NCI-H1048 (cell line): Measurements from ENCODE around the gene SERHL2.
"Not testable (repeated sequence)": the region's sequence is repeated elsewhere in the genome, so short reads cannot be mapped to it uniquely, and the experiment has no call there.

Experiments
- DNase-seq: peaks from one replicate; lab custom pipeline; 2025; lab: John Stamatoyannopoulos, UW

The SERHL2 gene

DNA sequence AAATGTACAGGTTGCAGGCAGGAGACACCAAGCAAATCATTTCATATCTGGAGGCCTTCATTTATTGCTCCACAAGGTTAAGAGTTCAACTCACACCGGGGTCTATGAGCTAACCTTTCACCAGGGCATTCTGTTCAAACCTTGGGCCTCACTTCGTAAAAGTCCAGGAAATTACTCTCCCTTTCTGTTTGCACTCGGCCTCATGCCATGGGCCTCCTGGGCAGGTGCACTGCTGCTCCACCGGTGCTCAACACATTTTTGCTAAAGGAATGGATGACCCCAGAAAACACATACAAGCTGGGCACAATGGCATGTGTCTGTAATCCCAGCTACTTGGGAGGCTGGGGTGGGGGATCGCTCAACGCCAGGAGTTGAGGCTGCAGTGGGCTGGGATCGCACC is 17.6 kb upstream of the SERHL2 start:
- DNase-seq, result no peak

DNA sequence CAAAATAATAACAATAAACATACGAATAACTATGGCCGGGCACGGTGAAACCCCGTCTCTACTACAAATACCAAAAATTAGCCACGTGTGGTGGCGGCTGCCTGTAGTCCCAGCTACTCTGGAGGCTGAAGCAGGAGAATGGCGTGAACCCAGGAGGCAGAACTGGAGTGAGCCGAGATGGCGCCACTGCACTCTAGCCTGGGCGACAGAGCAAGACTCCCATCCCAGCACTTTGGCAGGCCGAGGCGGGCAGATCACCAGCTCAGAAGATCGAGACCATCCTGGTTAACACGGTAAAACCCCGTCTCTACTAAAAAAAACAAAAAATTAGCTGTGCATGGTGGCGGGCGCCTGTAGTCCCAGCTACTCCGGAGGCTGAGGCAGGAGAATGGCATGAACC is 17.1 kb upstream of the SERHL2 start:
- DNase-seq, result not testable (repeated sequence)

DNA sequence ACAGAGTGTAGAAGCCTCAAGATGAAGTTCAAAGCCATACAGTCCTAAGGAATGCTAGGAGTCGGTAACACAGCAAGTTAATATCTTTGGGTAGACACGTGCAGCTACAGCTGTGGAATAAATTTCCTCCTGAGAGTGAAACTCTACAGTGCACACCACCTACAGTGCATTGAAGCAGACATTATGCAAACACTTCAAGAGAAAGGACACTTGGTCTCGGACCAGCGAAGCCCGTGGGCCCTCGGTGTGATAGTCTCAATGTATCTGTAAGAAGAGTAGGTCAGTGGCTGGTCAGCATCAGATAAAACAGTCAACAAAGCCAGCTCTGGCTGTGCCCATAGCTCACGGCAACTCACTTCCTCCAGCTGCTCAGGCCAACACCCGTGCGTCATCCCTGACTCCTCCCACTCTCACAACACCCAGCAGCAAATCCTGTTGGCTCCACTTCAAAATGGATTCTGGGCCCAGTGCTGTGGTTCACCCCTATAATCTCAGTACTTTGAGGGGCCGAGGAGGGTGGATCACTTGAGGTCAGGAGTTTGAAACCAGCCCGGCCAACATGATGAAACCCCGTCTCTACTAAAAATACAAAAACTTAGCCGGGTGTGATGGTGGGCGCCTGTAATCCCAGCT is 16.4 kb upstream of the SERHL2 start:
- not testable (repeated sequence) for DNase-seq

DNA sequence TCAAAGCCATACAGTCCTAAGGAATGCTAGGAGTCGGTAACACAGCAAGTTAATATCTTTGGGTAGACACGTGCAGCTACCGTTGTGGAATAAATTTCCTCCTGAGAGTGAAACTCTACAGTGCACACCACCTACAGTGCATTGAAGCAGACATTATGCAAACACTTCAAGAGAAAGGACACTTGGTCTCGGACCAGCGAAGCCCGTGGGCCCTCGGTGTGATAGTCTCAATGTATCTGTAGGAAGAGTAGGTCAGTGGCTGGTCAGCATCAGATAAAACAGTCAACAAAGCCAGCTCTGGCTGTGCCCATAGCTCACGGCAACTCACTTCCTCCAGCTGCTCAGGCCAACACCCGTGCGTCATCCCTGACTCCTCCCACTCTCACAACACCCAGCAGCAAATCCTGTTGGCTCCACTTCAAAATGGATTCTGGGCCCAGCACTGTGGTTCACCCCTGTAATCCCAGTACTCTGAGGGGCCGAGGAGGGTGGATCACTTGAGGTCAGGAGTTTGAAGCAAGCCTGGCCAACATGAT is 14.5 kb upstream of the SERHL2 start:
- not testable (repeated sequence) for DNase-seq

DNA sequence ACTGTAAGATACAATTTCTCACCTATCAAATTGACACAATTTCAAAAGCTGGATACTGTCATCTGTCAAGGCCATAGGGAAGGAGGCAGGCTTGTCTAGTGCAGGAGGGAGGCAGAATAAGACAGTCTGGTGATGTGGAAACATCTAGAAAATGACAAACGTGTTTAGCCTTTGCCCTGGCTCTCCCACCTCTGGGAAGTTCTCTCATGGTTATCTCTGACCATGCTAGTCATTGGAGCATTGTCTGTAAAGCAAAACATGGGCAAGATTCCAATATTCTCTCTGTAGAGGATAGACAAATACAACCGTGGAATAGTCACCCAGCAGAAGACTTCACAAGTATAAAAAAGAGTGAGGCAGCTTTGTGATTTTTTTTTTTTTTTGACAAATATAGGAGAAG is 9.1 kb upstream of the SERHL2 start:
- DNase-seq, result no peak

DNA sequence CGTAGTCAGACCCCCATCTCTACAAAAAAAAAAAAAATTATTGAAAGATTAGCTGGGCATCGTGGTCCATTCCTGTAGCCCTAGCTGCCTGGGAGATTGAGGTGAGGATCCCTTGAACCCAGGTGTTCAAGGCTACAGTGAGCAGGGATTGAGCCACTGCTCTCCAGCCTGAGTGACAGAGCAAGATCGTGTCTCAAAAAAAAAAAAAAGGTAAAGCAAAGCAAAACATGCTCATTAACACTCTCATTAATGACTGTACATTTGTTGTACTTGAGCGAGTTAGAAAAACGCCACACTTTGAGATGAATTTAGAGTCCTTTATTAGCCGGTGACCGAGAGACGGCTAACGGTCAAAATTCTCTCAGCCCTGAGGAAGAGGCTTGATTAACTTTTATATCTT is 6.2 kb upstream of the SERHL2 start:
- DNase-seq, result no peak

DNA sequence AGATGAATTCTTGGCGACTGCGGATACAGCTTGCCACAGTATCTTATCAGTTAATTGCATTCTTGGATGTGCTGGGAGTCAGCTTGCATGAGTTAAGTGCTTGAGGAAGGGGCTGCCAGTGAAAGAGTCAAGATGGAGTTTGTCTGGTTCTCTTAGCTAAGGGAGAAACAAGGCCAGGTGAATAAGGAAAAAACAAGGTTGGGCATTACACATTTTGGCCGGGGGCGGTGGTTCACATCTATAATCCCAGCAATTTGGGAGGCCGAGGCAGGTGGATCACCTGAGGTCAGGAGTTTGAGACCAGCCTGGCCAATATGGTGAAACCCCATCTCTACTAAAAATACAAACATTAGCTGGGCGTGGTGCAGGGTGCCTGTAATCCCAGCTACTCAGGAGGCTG is 5.6 kb upstream of the SERHL2 start:
- not testable (repeated sequence) for DNase-seq

DNA sequence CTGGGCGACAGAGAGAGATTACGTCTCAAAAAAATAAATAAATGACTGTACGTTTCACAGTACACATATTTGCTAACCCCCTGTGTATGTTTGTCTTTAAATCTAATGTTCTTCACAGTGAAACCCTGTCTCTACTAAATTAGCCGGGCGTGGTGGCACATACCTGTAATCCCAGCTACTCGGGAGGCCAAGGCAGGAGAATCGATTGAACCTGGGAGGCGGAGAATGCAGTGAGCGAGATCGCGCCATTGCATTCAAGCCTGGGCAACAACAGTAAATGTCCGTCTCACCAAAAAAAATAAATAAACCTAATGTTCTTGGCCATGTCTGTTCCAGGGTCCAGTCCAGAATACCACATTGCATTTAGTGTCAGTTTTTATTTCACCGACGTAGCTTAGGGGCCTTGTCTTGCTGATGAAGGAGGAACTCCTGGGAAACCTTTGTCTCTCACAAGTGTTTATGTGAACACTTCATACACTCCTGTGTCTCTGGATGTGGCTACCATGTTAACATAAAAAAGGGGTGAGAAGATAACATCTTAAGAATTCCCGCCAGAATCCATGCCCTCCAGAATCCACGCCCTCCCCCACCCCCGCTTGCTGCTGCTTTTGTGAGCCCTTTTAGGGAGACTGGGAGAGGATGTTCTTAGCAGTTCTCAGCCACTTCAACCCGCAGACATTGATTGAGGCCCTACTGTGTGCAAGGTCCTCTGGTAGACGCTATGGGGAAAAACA is 5.0 kb upstream of the SERHL2 start:
- no peak for DNase-seq

DNA sequence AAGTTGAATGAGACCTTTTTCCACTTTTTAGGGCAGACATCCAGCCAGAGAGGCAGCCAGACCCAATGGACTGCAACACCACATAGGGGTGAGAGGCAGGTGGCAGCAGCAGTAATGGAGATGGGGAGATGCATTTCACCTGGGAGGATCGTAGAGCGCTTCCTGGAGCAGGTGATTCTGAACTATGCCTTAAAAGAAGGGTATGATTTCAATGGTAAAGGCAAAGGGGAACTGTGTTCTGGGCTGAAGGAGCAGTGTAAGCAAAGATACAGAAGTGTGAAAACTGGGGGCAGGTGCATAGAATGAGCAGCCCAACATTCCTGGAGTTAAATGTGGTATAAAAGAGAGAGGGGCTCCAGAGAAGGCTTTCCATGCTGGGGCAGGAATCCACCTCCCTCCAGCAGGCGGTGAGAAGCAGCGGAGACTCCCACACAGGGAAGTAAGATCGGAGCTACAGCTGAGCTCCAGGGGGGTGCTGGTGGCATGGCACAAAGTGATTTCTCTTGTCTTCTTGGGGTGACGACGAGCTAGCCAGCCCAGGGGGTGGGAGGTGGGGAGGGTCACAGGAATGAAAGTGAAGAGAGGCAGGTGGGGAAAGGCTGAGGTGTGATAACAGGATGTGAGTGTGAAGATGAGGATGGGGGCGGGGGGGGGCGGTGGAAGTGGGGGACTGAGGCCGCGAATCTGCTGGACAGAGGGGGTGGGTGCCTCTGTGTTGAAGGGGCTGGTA is 4.3 kb upstream of the SERHL2 start:
- DNase-seq, result no peak

DNA sequence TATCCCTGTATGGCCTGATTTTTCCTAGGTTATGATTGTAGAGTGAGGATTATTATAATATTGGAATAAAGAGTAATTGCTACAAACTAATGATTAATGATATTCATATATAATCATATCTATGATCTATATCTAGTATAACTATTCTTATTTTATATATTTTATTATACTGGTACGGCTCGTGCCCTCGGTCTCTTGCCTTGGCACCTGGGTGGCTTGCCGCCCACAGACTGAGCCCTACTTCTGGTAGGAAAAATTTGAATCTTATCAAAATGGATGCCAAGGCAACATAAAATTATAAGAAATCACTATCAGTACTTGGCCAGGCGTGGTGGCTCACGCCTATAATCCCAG is 1.5 kb upstream of the SERHL2 start:
- DNase-seq, result not testable (repeated sequence)

DNA sequence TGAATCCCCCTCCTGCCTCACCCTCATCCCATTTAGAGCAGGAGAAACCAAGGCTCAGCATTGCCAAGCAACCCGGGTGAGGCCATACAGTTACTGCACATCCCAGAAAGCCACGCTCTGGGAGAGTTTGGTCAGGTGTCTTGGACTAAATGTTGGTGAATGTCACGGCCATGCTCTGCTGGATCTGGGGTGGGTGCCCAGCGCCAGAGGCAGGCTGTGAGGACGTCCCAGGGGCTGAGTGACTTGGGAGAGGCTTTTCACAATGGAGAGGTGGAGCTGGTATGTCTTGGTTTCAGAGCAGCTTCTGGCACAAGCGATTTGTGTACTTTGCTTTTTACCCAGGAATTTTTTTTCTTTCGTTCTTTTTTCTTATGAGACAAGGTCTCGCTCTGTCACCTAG is 6.6 kb downstream of the SERHL2 start:
- no peak for DNase-seq

DNA sequence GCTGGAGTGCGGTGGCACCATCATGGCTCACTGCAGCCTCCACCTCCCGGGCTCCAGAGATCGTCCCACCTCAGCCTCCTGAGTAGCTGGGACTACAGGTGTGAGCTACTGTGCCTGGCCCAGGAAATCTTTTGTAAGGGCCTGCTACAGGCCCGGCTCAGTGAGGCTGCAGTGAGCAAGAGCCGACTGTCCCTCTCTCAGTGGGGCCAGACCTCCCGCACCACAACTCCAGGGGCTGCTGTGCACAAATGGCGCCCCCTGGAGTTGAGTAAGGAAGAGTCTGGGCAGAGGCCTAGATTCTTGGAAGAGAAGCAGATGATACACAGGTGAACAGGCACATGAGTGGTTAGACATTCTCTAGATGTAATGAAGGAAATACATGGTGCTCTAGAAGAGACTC is 7.0 kb downstream of the SERHL2 start:
- DNase-seq, result no peak

DNA sequence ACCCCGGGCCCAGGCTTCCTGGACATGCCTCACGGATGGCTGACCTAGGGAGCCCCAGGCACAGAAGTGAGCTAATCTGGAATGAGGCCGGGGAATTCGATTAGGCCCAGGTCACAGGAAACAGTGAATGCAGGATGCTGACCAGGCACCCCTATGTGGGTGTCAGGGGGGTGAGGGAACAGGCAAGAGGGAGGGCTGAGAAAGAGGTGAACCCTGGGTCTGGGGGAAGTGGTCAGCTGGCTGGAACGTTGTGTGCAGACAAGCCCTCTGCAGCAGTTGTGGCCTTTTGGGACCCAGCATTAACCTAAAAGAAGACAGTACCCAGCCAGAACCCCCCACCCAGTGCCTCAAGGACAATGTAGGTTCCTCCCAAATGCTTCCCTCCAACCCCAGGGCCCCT is 8.1 kb downstream of the SERHL2 start:
- DNase-seq, result no peak

DNA sequence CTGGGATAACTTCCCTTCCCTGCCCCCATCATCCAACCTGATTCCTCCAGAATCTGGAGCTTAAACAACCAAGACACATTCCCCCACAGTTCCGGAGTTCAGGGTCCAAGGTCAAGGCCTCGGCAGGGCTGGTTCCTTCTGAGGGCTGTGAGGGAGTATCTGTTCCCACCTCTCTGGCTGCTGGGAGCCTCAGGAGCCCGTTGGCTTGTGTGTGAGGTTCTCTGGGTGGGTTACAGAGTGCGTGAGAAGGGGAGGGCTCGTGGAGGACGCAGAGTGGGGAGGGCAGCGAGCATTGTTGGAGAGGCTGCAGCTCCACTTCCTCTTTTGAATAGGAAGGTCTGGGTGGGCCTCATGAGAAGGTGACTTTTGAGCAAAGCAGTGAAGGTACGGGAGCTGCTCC is 8.5 kb downstream of the SERHL2 start:
- DNase-seq, result no peak

DNA sequence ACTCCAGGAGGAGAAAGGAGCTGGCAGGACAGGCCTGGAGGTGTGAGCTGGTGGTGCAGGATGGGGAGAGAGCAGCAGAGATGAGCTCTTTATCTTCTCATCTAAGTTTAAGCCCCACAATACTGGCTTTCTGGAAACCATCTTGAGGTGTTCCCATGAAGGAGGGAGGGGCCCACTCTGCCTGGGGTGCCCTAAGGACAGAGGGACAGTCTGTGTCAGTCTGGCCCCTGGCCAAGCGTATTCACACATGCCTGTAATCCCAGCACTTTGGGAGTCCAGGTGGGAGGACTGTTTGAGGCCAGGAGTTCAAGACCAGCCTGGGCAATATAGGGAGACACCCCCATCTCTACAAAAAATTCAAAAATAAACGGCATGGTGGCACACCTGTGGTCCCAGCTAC is 8.9 kb downstream of the SERHL2 start:
- no peak for DNase-seq

DNA sequence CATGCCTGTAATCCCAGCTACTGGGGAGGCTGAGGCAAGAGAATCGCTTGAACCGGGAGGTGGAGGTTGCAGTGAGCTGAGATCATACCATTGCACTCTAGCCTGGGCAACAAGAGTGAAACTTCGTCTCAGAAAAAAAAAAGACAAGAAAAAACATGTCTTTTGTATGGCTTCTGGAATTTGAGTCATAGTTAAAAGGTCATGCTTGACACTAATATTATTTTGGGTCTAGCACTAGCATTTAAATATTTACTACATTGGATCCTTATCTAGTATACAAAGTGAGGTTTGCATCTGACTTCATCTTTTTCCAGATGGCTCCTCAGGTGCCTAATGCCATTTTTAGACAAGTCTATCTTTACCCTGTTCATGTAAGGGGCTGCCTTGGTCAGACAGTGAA is 10.2 kb downstream of the SERHL2 start:
- DNase-seq, result not testable (repeated sequence)

DNA sequence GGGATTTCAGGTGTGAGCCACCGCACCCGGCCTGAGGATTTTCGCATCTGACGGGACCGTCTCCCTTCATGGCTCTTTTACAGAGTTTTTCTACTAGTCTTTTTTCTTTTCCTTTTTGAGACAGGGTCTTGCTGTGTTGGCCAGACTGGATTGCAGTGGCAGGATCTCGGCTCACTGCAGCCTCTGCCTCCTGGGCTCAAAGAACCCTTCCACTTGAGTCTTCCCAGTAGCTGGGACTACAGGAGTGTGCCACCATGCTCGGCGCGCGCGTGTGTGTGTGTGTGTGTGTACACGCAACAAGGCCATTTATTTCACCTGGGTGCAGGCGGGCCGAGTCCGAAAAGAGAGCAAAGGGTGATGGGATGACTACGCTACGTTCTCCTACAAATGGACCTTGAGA is 10.9 kb downstream of the SERHL2 start:
- no peak for DNase-seq

DNA sequence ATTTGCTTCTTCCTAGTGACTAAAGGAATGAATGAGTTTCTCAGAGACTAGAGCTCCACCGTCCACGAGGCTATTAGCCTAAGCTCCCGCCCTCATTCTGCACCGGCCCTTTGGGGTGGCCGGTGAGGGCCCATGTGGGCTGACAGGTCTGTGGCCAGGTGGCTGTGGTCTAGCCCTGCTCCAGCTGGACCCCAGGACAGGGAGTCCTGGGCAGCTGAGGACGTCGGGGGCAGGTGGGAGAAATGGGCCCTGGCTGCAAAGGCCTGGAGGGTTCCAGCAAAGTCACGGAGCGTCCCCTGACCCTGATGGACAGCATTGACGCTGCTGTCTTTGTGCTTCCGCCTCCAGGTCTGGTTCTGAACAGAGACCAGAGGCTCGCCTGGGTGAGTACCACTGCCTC is 12.2 kb downstream of the SERHL2 start:
- DNase-seq, result no peak

DNA sequence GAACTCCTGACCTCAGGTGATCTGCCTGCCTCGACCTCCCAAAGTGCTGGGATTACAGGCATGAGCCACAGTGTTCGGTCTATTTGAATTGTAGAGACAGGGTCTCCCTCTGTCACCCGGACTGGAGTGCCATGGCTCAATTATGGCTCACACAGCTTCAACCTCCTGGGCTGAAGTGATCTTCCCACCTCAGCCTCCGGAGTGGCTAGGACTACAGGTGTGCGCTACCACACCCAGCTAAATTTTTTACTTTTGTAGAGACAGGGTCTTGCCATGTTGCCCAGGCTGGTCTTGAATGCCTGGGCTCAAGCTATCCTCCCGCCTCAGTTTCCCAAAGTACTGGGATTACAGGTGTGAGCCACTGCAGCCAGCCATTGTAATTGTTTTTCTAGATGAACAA is 14.2 kb downstream of the SERHL2 start:
- DNase-seq, result not testable (repeated sequence)

DNA sequence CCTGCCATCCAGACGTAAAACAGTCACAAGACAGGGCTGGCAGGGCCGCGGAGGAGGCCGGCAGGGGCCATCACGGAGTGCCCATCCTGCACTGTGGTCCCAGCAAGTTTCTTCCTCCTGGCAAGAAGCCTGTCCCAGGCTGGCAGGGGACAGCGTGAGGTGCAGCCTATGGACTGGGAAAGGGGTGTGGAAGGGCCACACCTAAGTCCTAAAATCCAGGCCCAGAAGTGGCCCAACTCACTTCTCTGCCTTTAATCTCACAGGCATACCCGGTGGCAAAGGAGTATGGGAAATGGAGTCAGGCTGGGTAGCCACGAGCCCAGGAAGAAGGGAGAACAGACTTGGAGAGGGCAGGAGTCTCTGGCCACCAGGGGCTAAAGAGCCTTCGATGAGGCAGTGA is 16.8 kb downstream of the SERHL2 start:
- not testable (repeated sequence) for DNase-seq

DNA sequence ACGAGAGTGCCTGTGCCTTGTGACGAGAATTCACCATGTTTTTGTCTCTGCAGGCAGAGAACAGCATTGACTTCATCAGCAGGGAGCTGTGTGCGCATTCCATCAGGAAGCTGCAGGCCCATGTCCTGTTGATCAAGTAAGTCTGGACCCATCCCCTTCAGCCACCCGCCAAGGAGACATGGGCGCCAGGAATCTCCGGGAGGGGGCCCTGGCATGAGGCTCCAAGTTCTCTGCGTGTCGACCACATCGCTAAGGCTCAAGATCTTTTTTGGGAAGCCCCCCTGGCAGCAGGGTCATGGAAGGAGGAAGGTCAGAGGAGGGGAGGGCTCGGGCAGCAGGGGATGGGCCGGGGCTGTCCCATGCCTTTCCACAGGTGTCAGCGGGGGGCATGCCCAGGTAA is 17.3 kb downstream of the SERHL2 start:
- not testable (repeated sequence) for DNase-seq

DNA sequence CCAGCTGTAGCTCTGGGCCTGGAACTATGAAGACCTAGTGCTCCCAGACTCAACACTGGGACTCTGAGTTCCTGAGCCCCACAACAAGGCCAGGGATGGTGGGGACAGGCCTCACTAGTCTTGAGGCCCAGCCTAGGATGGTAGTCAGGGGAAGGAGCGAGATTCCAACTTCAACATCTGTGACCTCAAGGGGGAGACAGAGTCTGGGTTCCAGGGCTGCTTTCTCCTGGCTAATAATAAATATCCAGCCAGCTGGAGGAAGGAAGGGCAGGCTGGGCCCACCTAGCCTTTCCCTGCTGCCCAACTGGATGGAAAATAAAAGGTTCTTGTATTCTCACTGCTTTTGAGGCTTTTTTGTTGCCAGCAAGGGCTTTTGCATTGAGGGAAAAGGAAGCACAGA is 20.3 kb downstream of the SERHL2 start:
- not testable (repeated sequence) for DNase-seq

DNA sequence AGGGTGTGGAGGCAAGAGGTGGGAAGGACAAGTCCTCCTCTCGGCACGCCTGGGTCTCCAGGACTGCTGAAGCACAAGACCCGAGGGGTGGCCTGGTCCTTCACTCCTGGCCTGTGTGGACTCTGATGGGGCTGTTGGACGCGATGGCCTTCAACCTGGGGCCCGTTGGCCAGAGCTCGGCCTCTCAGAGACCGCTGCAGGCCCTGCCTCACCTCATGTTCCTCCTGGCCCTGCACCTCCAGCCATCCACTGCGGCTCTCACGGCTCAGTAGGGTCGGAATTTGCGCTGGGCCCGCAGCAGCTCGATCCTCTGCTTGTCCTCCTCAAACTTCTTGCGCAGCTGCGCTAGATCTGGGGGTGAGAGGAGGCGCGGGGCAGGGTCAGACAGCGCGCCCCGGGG is 20.7 kb downstream of the SERHL2 start:
- not testable (repeated sequence) for DNase-seq
